ENCODE data around the gene DRC7.

The DRC7 gene

DNA sequence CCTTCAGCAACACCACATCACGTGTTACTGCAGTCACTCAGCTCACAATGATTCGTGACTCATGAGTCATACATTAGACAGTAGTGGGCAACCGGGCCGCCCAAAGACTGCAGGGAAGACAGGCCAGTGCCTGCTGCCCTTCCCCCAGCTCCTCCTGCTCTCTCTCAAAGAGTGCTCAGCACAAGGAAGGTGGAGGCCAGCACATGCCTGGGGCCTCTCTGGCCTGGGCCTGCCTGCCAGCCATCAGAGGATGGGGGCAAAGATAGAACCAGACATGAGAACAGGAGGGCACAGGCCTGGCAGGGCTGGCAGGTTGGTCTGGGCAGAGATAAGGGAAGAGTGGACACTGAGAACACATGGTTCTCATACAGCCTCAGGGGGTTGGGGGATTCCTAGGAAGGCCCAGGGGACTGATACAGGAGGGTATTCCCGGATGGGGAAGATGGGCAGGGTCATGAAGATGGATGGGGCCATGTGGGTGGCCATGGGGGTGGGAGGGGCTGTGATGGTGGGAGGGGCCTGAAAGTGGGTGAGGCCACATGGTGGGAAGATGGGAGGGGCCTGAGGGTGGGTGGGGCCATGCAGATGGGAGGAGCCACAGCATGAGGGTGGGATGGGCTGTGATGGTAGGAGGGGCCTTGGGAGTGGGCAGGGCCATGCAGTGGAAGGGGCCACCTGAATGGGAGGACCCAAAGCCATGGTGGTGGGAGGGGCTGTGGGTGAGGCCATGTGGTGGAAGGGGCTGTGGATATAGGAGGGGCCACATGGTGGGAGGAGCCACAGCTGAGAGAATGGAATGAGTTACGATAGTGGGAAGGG is 69.9 kb downstream of the DRC7 start:
- no CpG with 5 or more reads among the region's 6 CpGs for WGBS (ENCODE audit: extremely low coverage, insufficient coverage, low lambda C conversion rate)
- H3K4me1 ChIP-seq (ENCODE audit: control insufficient read depth, low read depth, low read length) = peaks cover 2% of the 10 kb centered on the region

DNA sequence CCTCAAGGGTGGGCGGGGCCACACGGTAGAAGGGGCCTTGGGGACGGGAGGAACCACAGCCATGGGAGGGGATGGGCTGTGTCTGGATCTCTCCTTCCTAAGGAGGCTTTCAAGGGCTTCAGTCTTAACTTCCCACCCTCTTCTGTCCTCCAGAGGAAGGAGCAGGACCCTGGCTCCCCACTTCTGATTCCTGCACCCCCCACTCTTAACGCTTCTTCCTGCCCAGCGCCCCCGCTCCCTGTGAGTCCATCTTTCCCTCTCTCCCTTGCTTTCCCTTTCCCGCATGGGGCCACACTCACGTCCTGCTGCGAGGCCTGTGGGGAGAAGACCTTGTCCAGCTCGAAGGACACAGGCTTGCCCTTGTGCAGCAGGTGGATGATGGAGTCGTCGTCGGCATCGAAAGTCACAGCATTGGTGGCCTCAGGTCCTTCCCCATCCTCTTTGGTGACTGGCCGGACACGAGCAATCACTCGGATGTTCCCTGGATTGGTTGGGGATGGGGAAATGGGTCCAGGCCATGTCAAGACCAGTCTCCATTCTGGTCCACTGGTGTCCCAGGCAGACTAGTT is 70.6 kb downstream of the DRC7 start:
- no peak overlapping the region for H3K4me3 ChIP-seq (ENCODE audit: low read length)
- H3K23ac ChIP-seq (ENCODE audit: low read length) = no peak overlapping the region
- no CpG with 5 or more reads among the region's 17 CpGs for WGBS (ENCODE audit: extremely low coverage, insufficient coverage, low lambda C conversion rate)
- H3K79me2 ChIP-seq (ENCODE audit: control insufficient read depth, insufficient read depth, low read length) = no peaks in the 10 kb centered on the region
- H4K8ac ChIP-seq (ENCODE audit: low read depth, low read length) = no peak overlapping the region
- no peak overlapping the region for H2BK120ac ChIP-seq (ENCODE audit: low read depth, low read length)
- no peak overlapping the region for H2BK5ac ChIP-seq (ENCODE audit: low read length)
- H3K18ac ChIP-seq (ENCODE audit: low read length) = no peak overlapping the region
- H3K4me2 ChIP-seq (ENCODE audit: low read length) = no peak overlapping the region
- no peaks in the 10 kb centered on the region for H3K27me3 ChIP-seq (ENCODE audit: insufficient read depth, low read length, poor library complexity)
- no peak overlapping the region for H4K5ac ChIP-seq (ENCODE audit: low read length)
- H2AK5ac ChIP-seq (ENCODE audit: low read length) = no peak overlapping the region
- no peak for DNase-seq
- H3K79me1 ChIP-seq (ENCODE audit: low read length) = no peaks in the 10 kb centered on the region
- H3K4me1 ChIP-seq (ENCODE audit: control insufficient read depth, low read depth, low read length) = no peaks in the 10 kb centered on the region
- H2BK15ac ChIP-seq (replicated peaks; ENCODE audit: low read depth) = no peak overlapping the region
- H3K56ac ChIP-seq (ENCODE audit: low read length) = no peak overlapping the region
- no peak overlapping the region for H3K27ac ChIP-seq (ENCODE audit: low read depth, low read length)
- H3K9ac ChIP-seq (ENCODE audit: low read length) = no peak overlapping the region
- H3K4ac ChIP-seq (ENCODE audit: low read depth, low read length) = no peak overlapping the region
- H3K36me3 ChIP-seq (ENCODE audit: control insufficient read depth, insufficient read depth, low read length) = peaks cover 9% of the 10 kb centered on the region

More for the DNA sequence above, 69.9 kb downstream of the DRC7 start:
- H2BK5ac ChIP-seq (ENCODE audit: low read length) = no peak overlapping the region
- no peak overlapping the region for H2AK5ac ChIP-seq (ENCODE audit: low read length)
- H2BK120ac ChIP-seq (ENCODE audit: low read depth, low read length) = no peak overlapping the region
- no peaks in the 10 kb centered on the region for H3K79me2 ChIP-seq (ENCODE audit: control insufficient read depth, insufficient read depth, low read length)
- H2BK15ac ChIP-seq (replicated peaks; ENCODE audit: low read depth) = no peak overlapping the region
- H4K8ac ChIP-seq (ENCODE audit: low read depth, low read length) = no peak overlapping the region
- no peaks in the 10 kb centered on the region for H3K27me3 ChIP-seq (ENCODE audit: insufficient read depth, low read length, poor library complexity)
- H3K4me2 ChIP-seq (ENCODE audit: low read length) = no peak overlapping the region
- DNase-seq = peak; percentile 95
- H3K4ac ChIP-seq (ENCODE audit: low read depth, low read length) = no peak overlapping the region
- H3K36me3 ChIP-seq (ENCODE audit: control insufficient read depth, insufficient read depth, low read length) = peaks cover 5% of the 10 kb centered on the region
- H4K5ac ChIP-seq (ENCODE audit: low read length) = no peak overlapping the region
- no peaks in the 10 kb centered on the region for H3K79me1 ChIP-seq (ENCODE audit: low read length)
- no peak overlapping the region for H3K9ac ChIP-seq (ENCODE audit: low read length)
- no peak overlapping the region for H3K18ac ChIP-seq (ENCODE audit: low read length)
- no peak overlapping the region for H3K56ac ChIP-seq (ENCODE audit: low read length)
- H3K4me3 ChIP-seq (ENCODE audit: low read length) = no peak overlapping the region
- no peak overlapping the region for H3K23ac ChIP-seq (ENCODE audit: low read length)
- H3K27ac ChIP-seq (ENCODE audit: low read depth, low read length) = no peak overlapping the region

DNA sequence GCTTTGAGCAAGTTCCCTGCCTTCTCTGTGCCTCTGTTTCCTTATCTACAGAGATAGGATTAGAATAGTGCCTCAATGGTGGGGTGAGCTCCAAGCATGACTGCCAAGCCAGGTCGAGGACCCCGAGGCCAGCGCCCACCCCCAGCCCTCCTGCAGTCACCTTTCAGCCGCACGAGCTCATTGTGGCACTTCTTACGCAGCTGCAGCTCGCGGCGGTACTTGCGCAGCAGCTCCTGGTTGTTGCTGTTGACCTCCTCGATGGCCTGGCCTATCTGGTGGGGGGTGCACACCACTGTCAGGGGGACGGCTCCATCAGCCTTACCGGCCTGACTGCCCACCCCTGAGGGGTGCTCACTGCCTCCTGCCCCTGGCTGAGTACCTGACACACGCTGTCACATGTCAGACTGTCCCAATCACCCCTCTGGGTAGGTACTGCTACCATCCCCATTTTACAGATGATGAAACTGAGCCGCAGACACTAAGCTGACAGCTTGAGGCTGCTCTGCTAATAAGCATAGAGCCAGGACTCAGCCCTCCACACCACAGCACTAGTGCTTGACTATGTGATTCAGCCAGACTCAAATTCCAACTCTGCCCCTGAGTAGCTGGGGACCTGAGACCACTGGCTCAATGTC is 72.2 kb downstream of the DRC7 start:
- Histone ChIP-seq H2BK120ac (ENCODE audit: low read depth, low read length) (no peak overlapping the region), H4K5ac (ENCODE audit: low read length) (no peak overlapping the region), H3K9ac (ENCODE audit: low read length) (no peak overlapping the region), H2AK5ac (ENCODE audit: low read length) (no peak overlapping the region), H3K79me2 (ENCODE audit: control insufficient read depth, insufficient read depth, low read length) (no peaks in the 10 kb centered on the region), H3K79me1 (ENCODE audit: low read length) (no peaks in the 10 kb centered on the region), H3K36me3 (ENCODE audit: control insufficient read depth, insufficient read depth, low read length) (peaks cover 13% of the 10 kb centered on the region), H3K56ac (ENCODE audit: low read length) (no peak overlapping the region), H3K23ac (ENCODE audit: low read length) (no peak overlapping the region), H2BK15ac (replicated peaks; ENCODE audit: low read depth) (no peak overlapping the region), H3K27me3 (ENCODE audit: insufficient read depth, low read length, poor library complexity) (no peaks in the 10 kb centered on the region), H3K4me2 (ENCODE audit: low read length) (no peak overlapping the region), H3K4me3 (ENCODE audit: low read length) (no peak overlapping the region), H4K8ac (ENCODE audit: low read depth, low read length) (no peak overlapping the region), H3K27ac (ENCODE audit: low read depth, low read length) (no peak overlapping the region), H2BK5ac (ENCODE audit: low read length) (no peak overlapping the region), H3K4ac (ENCODE audit: low read depth, low read length) (no peak overlapping the region), H3K4me1 (ENCODE audit: control insufficient read depth, low read depth, low read length) (no peaks in the 10 kb centered on the region), H3K18ac (ENCODE audit: low read length) (no peak overlapping the region)
- WGBS (ENCODE audit: extremely low coverage, insufficient coverage, low lambda C conversion rate) = no CpG with 5 or more reads among the region's 15 CpGs
- DNase-seq = no peak

DNA sequence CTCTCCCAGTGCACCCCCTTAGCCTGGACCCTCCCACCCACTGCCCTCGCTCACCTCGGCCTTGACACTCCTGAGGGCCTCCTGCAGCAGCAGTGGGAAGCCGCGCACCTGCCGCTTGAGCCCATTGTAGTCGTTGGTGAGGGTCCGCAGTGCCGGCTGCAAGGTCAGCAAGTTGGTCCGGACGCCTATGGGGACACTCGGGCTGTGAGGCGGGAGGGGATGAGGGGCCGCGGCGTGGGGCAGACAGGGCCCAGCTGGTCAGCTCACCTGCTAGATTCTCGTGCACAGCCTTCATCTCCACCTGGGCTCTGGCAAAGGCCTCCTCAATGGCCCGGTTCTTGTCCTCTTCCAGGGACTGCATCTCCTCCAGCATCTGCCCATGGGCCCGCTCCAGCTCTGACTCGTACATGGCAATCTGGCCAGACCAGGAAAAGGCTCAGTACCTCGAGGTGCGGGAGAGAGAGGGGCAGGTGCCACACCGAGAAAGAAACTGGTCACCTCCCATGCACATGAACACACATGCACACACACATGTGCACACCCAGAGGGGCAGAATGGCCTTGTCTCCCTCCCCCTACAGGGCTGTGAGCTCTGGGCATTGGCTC is 75.0 kb downstream of the DRC7 start:
- Histone ChIP-seq H2BK15ac (replicated peaks; ENCODE audit: low read depth) (no peak overlapping the region), H3K9ac (ENCODE audit: low read length) (no peak overlapping the region), H3K4me1 (ENCODE audit: control insufficient read depth, low read depth, low read length) (no peaks in the 10 kb centered on the region), H2BK5ac (ENCODE audit: low read length) (no peak overlapping the region), H2AK5ac (ENCODE audit: low read length) (no peak overlapping the region), H3K4ac (ENCODE audit: low read depth, low read length) (no peak overlapping the region), H3K4me2 (ENCODE audit: low read length) (no peak overlapping the region), H3K36me3 (ENCODE audit: control insufficient read depth, insufficient read depth, low read length) (peaks cover 13% of the 10 kb centered on the region), H3K79me1 (ENCODE audit: low read length) (no peaks in the 10 kb centered on the region), H3K23ac (ENCODE audit: low read length) (no peak overlapping the region), H3K56ac (ENCODE audit: low read length) (no peak overlapping the region), H3K27me3 (ENCODE audit: insufficient read depth, low read length, poor library complexity) (no peaks in the 10 kb centered on the region), H3K18ac (ENCODE audit: low read length) (no peak overlapping the region), H3K27ac (ENCODE audit: low read depth, low read length) (no peak overlapping the region), H4K8ac (ENCODE audit: low read depth, low read length) (no peak overlapping the region), H2BK120ac (ENCODE audit: low read depth, low read length) (no peak overlapping the region), H3K4me3 (ENCODE audit: low read length) (no peak overlapping the region), H4K5ac (ENCODE audit: low read length) (no peak overlapping the region), H3K79me2 (ENCODE audit: control insufficient read depth, insufficient read depth, low read length) (no peaks in the 10 kb centered on the region)
- no CpG with 5 or more reads among the region's 22 CpGs for WGBS (ENCODE audit: extremely low coverage, insufficient coverage, low lambda C conversion rate)
- no peak for DNase-seq

DNA sequence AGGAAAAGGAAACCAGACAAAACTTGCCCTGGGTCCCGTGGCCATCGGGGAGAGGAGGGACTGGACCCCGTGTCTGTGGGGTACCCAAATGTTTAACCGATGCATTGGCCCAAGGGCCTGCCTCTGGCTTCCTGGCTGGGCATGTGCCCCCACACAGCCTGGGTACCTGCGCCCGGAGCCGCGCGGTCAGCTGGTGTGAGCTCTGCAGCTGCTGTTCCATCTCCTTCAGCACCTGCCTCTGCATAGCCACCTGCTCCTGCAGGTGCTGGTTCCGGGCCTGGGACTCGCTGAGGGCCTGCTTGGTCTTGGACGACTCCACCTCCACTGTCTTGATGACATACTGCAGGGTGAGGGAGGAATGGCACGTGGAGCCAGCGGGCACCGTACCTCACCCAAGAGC is 75.8 kb downstream of the DRC7 start:
- Histone ChIP-seq H2BK5ac (ENCODE audit: low read length) (no peak overlapping the region), H3K56ac (ENCODE audit: low read length) (no peak overlapping the region)

More for the DNA sequence above, 75.8 kb downstream of the DRC7 start:
- Histone ChIP-seq H3K4me1 (ENCODE audit: control insufficient read depth, low read depth, low read length) (peaks cover 3% of the 10 kb centered on the region), H2BK120ac (ENCODE audit: low read depth, low read length) (no peak overlapping the region), H3K4ac (ENCODE audit: low read depth, low read length) (no peak overlapping the region), H3K23ac (ENCODE audit: low read length) (no peak overlapping the region), H3K4me2 (ENCODE audit: low read length) (no peak overlapping the region), H3K9ac (ENCODE audit: low read length) (no peak overlapping the region), H3K79me2 (ENCODE audit: control insufficient read depth, insufficient read depth, low read length) (no peaks in the 10 kb centered on the region), H4K5ac (ENCODE audit: low read length) (no peak overlapping the region), H2AK5ac (ENCODE audit: low read length) (no peak overlapping the region), H2BK15ac (replicated peaks; ENCODE audit: low read depth) (no peak overlapping the region), H3K27me3 (ENCODE audit: insufficient read depth, low read length, poor library complexity) (no peaks in the 10 kb centered on the region), H3K79me1 (ENCODE audit: low read length) (no peaks in the 10 kb centered on the region), H3K27ac (ENCODE audit: low read depth, low read length) (no peak overlapping the region), H3K4me3 (ENCODE audit: low read length) (no peak overlapping the region), H3K36me3 (ENCODE audit: control insufficient read depth, insufficient read depth, low read length) (peaks cover 13% of the 10 kb centered on the region), H3K18ac (ENCODE audit: low read length) (no peak overlapping the region), H4K8ac (ENCODE audit: low read depth, low read length) (no peak overlapping the region)
- WGBS (ENCODE audit: extremely low coverage, insufficient coverage, low lambda C conversion rate) = no CpG with 5 or more reads among the region's 15 CpGs
- DNase-seq = no peak
